ENCODE measurements around the gene CTNS. TPM values are rescaled to one million over a fixed set of nuclear protein-coding genes. Genes with fewer than 3 reads are reported as not detected.

Gene CTNS
- total RNA-seq, 2 experiments from 2014 or later = 3.3 to 4.9 TPM

- no peak overlapping the region for H3K4me3 ChIP-seq (ENCODE audit: low read length)
- H3K27me3 Mint-ChIP-seq = no peaks in the 10 kb centered on the region
- peaks cover 31% of the 10 kb centered on the region for H3K4me1 ChIP-seq (ENCODE audit: insufficient read depth, low read length)
- H3K27ac ChIP-seq (ENCODE audit: low read depth in 1 of 2, low read length in 2 of 2) = no peak overlapping the region
- intact Hi-C loops (cut with DNase I, micrococcal nuclease) = no loop called here
- DNase-seq (no peak), ATAC-seq (ENCODE audit: poor library complexity) (no peak)
- peak overlapping the region; percentile 15 for H3K4me3 Mint-ChIP-seq
- peaks cover 16% of the 10 kb centered on the region for H3K36me3 Mint-ChIP-seq (ENCODE audit: low read depth)
- no peak for TF ChIP-seq CTCF (IDR thresholded peaks at IDR 0.05)
- no peaks in the 10 kb centered on the region for H3K27me3 ChIP-seq (ENCODE audit: control insufficient read depth in 1 of 2, insufficient read depth in 2 of 2, low read length in 2 of 2)
- ChIA-PET POLR2A (interaction anchor here (0.7 kb wide), 1 partner anchor 1488 kb away, joined by 3 read pairs; no protein-coding TSS in a partner anchor), CTCF (no interaction called here)
- no peak overlapping the region for H3K27ac Mint-ChIP-seq
- no peaks in the 10 kb centered on the region for H3K9me3 ChIP-seq (ENCODE audit: control insufficient read depth in 1 of 2, insufficient read depth in 1 of 2, low read length in 2 of 2)
- peaks cover 26% of the 10 kb centered on the region for H3K4me1 Mint-ChIP-seq (ENCODE audit: low read depth)
- H3K36me3 ChIP-seq (ENCODE audit: insufficient read depth, low read length) = peaks cover 12% of the 10 kb centered on the region
- H3K9me3 Mint-ChIP-seq = no peaks in the 10 kb centered on the region
Observed at GRCh38 chr17:3692346-3692745, 55.8 kb downstream of the CTNS start.

DNA sequence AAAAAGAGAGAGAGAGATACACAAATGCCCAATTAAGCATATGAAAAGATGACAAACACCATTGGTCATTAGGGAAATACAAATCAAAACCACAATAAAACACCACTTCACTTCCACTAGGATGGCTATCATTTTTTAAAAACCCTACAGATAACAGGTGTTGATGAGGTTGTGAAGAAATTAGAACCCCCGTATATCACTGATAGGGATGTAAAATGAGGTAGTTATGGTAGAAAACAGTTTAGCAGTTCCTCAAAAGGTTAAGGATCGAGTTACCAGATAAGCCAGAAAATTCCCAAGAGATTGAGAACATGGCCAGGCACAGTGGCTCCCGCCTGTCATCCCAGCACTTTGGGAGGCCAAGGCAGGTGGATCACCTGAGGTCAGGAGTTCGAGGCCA lies 56.6 kb downstream of the CTNS start:
- DNase-seq (no peak), ATAC-seq (ENCODE audit: poor library complexity) (no peak)
- Mint-ChIP-seq H3K27me3 (no peaks in the 10 kb centered on the region), H3K27ac (peak overlapping the region; percentile 56), H3K4me1 (ENCODE audit: low read depth) (peaks cover 32% of the 10 kb centered on the region), H3K9me3 (no peaks in the 10 kb centered on the region), H3K36me3 (ENCODE audit: low read depth) (peaks cover 16% of the 10 kb centered on the region), H3K4me3 (peak overlapping the region; percentile 65)
- Histone ChIP-seq H3K4me3 (ENCODE audit: low read length) (no peak overlapping the region), H3K9me3 (ENCODE audit: control insufficient read depth in 1 of 2, insufficient read depth in 1 of 2, low read length in 2 of 2) (no peaks in the 10 kb centered on the region), H3K36me3 (ENCODE audit: insufficient read depth, low read length) (peaks cover 12% of the 10 kb centered on the region), H3K4me1 (ENCODE audit: insufficient read depth, low read length) (peaks cover 31% of the 10 kb centered on the region), H3K27me3 (ENCODE audit: control insufficient read depth in 1 of 2, insufficient read depth in 2 of 2, low read length in 2 of 2) (no peaks in the 10 kb centered on the region), H3K27ac (ENCODE audit: low read depth in 1 of 2, low read length in 2 of 2) (no peak overlapping the region)
- no peak for TF ChIP-seq CTCF (IDR thresholded peaks at IDR 0.05)
- ChIA-PET CTCF (no interaction called here), POLR2A (interaction anchor here (0.6 to 0.7 kb wide), 2 partner anchors 42 to 1487 kb away, joined by 3 read pairs; no protein-coding TSS in a partner anchor)
- intact Hi-C loops (cut with DNase I, micrococcal nuclease) = no loop called here

- H3K27me3 ChIP-seq (ENCODE audit: control insufficient read depth in 1 of 2, insufficient read depth in 2 of 2, low read length in 2 of 2) = no peaks in the 10 kb centered on the region
- H3K27ac ChIP-seq (ENCODE audit: low read depth in 1 of 2, low read length in 2 of 2) = no peak overlapping the region
- POLR2A ChIA-PET = interaction anchor here (2.0 kb wide), 1 partner anchor 13 kb away, joined by 5 read pairs; no protein-coding TSS in a partner anchor
- CTCF ChIA-PET = interaction anchor here (0.8 kb wide), 1 partner anchor 29 kb away, joined by 4 read pairs; no protein-coding TSS in a partner anchor
- peaks cover 11% of the 10 kb centered on the region for H3K36me3 Mint-ChIP-seq (ENCODE audit: low read depth)
- H3K4me3 Mint-ChIP-seq = peak overlapping the region; percentile 94
- H3K9me3 Mint-ChIP-seq = no peaks in the 10 kb centered on the region
- H3K4me1 ChIP-seq (ENCODE audit: insufficient read depth, low read length) = peaks cover 31% of the 10 kb centered on the region
- H3K4me1 Mint-ChIP-seq (ENCODE audit: low read depth) = peaks cover 36% of the 10 kb centered on the region
- H3K36me3 ChIP-seq (ENCODE audit: insufficient read depth, low read length) = peaks cover 12% of the 10 kb centered on the region
- H3K4me3 ChIP-seq (ENCODE audit: low read length) = no peak overlapping the region
- no peak for ATAC-seq (ENCODE audit: poor library complexity)
- no peaks in the 10 kb centered on the region for H3K27me3 Mint-ChIP-seq
- peak in 2 of 14 experiments; percentile 43 to 58 for DNase-seq
- TF ChIP-seq CTCF (IDR thresholded peaks at IDR 0.05) = no peak
- intact Hi-C loops (cut with DNase I, micrococcal nuclease) = no loop called here
- no peaks in the 10 kb centered on the region for H3K9me3 ChIP-seq (ENCODE audit: control insufficient read depth in 1 of 2, insufficient read depth in 1 of 2, low read length in 2 of 2)
- peak overlapping the region; percentile 80 for H3K27ac Mint-ChIP-seq
Observed at GRCh38 chr17:3693829-3694231, 57.3 kb downstream of the CTNS start.
